22Rv1 (cell line): ENCODE results near the gene OXNAD1.

Experiments
- ZFX ChIP-seq: fragments of 450-650 bp; IDR thresholded peaks from 2 replicates; pipeline ENCODE4 v1.6.1; 2017; ENCODE audit warnings: antibody characterized with exemption, borderline replicate concordance
- TF ChIP-seq, protein P1 (sequence below): fragments of 450-650 bp; IDR thresholded peaks from 2 replicates; pipeline ENCODE4 v1.5.1; 2017; ENCODE audit warnings: mild to moderate bottlenecking

DNA sequence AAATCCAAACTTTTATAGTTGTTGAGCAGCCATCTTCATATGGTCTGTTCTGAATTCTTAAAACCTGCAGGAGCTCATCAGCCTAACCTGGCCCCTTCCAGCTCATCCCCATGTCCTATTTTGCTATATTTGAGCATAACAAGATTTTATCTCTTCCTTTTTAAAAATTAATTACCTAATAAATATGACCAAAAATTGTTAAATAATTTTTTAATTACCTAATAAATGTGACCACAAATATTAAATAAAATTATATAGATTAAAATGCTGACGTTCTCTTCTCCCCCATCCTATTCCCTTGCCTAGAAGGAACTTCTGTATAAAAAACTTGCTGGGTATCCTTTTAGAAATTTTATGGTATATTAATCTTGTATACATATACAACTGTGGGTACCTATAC is 43.7 kb downstream of the OXNAD1 start:
- TF ChIP-seq, protein P1, sequence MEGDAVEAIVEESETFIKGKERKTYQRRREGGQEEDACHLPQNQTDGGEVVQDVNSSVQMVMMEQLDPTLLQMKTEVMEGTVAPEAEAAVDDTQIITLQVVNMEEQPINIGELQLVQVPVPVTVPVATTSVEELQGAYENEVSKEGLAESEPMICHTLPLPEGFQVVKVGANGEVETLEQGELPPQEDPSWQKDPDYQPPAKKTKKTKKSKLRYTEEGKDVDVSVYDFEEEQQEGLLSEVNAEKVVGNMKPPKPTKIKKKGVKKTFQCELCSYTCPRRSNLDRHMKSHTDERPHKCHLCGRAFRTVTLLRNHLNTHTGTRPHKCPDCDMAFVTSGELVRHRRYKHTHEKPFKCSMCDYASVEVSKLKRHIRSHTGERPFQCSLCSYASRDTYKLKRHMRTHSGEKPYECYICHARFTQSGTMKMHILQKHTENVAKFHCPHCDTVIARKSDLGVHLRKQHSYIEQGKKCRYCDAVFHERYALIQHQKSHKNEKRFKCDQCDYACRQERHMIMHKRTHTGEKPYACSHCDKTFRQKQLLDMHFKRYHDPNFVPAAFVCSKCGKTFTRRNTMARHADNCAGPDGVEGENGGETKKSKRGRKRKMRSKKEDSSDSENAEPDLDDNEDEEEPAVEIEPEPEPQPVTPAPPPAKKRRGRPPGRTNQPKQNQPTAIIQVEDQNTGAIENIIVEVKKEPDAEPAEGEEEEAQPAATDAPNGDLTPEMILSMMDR = no peak
- no peak for TF ChIP-seq ZFX
